CD14-positive monocyte (primary cell): ENCODE results near the gene BANF1. TPM values are rescaled to one million over a fixed set of nuclear protein-coding genes. Genes with fewer than 3 reads are reported as not detected.

Source experiments
- DNase-seq, 3 donors: peaks; one replicate each; pipeline ENCODE4 v3.0.0-alpha.2; 2011 to 2022
- H2AFZ ChIP-seq: 2 replicates; pipeline ENCODE4 v1.6.0; 2012; ENCODE audit warnings: mild to moderate bottlenecking, low read depth, low read length, inconsistent platforms; ENCODE audit not compliant: insufficient read depth, poor library complexity, severe bottlenecking
- H3K27ac ChIP-seq, 2 donors: 1 replicate in 1 of 2; 2 replicates in 1 of 2; pipeline ENCODE4 v1.5.1; 2012 to 2013; ENCODE audit warnings: low read length in 2 of 2, control low read depth in 1 of 2, inconsistent platforms in 1 of 2, low read depth in 1 of 2, mild to moderate bottlenecking in 1 of 2
- H3K27me3 ChIP-seq, 2 donors: one replicate each; pipeline versions ENCODE4 v1.6.0 to v1.6.1; 2011 to 2013; ENCODE audit warnings: low read length in 2 of 2; ENCODE audit not compliant: control insufficient read depth in 2 of 2, insufficient read depth in 2 of 2
- H3K36me3 ChIP-seq, 2 donors: replicated peaks in 1 of 2; 1 replicate in 1 of 2; 2 replicates in 1 of 2; pipeline versions ENCODE4 v1.5.1 to v1.6.1; 2012 to 2013; ENCODE audit warnings: low read length in 2 of 2, control low read depth in 1 of 2, inconsistent platforms in 1 of 2, mild to moderate bottlenecking in 1 of 2; ENCODE audit not compliant: insufficient read depth in 2 of 2, control insufficient read depth in 1 of 2
- H3K4me1 ChIP-seq, 2 donors: 1 replicate in 1 of 2; 2 replicates in 1 of 2; pipeline versions ENCODE4 v1.5.1 to v1.6.1; 2012 to 2013; ENCODE audit warnings: low read length in 2 of 2, control low read depth in 1 of 2, inconsistent platforms in 1 of 2, mild to moderate bottlenecking in 1 of 2, moderate library complexity in 1 of 2; ENCODE audit not compliant: insufficient read depth in 2 of 2, control insufficient read depth in 1 of 2
- H3K4me2 ChIP-seq: replicated peaks from 2 replicates; pipeline ENCODE3; 2012; ENCODE audit warnings: low read length, moderate library complexity, mild to moderate bottlenecking; ENCODE audit not compliant: poor library complexity, severe bottlenecking; ENCODE audit errors: extremely low read depth
- H3K4me3 ChIP-seq, 3 experiments: fragments of 200-600 bp in 1 of 3; sonication (generic) in 1 of 3; replicated peaks in 1 of 3; 1 replicate in 2 of 3; 2 replicates in 1 of 3; pipeline ENCODE4 v1.5.1; 2011 to 2013; ENCODE audit warnings: low read length in 3 of 3, mild to moderate bottlenecking in 3 of 3, control low read depth in 2 of 3, low read depth in 2 of 3, inconsistent platforms in 1 of 3, moderate library complexity in 1 of 3
- H3K79me2 ChIP-seq: 2 replicates; pipeline ENCODE4 v1.6.0; 2012; ENCODE audit warnings: mild to moderate bottlenecking, control low read depth, inconsistent platforms, low read length, moderate library complexity; ENCODE audit not compliant: insufficient read depth
- H3K9ac ChIP-seq: 2 replicates; pipeline ENCODE4 v1.6.0; 2017; ENCODE audit warnings: low read length, mild to moderate bottlenecking; ENCODE audit not compliant: insufficient read depth, poor library complexity, severe bottlenecking
- H3K9me3 ChIP-seq, 2 donors: replicated peaks in 1 of 2; 1 replicate in 1 of 2; 2 replicates in 1 of 2; pipeline versions ENCODE4 v1.5.1 to v1.6.1; 2012 to 2013; ENCODE audit warnings: low read length in 2 of 2, control low read depth in 1 of 2; ENCODE audit not compliant: control insufficient read depth in 1 of 2, insufficient read depth in 1 of 2
- H4K20me1 ChIP-seq: 2 replicates; pipeline ENCODE4 v1.6.0; 2012; ENCODE audit warnings: mild to moderate bottlenecking, low read length, control low read depth, moderate library complexity; ENCODE audit not compliant: insufficient read depth
- H3K27ac Mint-ChIP-seq, 7 donors: one replicate each; pipeline ENCODE4 v1.8.0; 2020; ENCODE audit warnings: mild to moderate bottlenecking in 7 of 7, mixed read lengths in 7 of 7, moderate library complexity in 6 of 7, inconsistent platforms in 2 of 7
- H3K27me3 Mint-ChIP-seq, 3 donors: one replicate each; pipeline ENCODE4 v1.8.0; 2021 to 2022; ENCODE audit warnings: low read depth in 3 of 3, mild to moderate bottlenecking in 3 of 3, mixed read lengths in 3 of 3, moderate library complexity in 3 of 3, inconsistent platforms in 1 of 3
- H3K36me3 Mint-ChIP-seq, 2 donors: one replicate each; pipeline ENCODE4 v1.8.0; 2020; ENCODE audit warnings: mixed read lengths in 2 of 2, inconsistent platforms in 1 of 2, mild to moderate bottlenecking in 1 of 2
- H3K4me1 Mint-ChIP-seq: one replicate; pipeline ENCODE4 v1.8.0; 2020; ENCODE audit warnings: mild to moderate bottlenecking, mixed read lengths
- H3K4me3 Mint-ChIP-seq, 2 donors: one replicate each; pipeline ENCODE4 v1.8.0; 2020; ENCODE audit warnings: mild to moderate bottlenecking in 2 of 2, mixed read lengths in 2 of 2, moderate library complexity in 1 of 2
- H3K9me3 Mint-ChIP-seq, 7 donors: one replicate each; pipeline ENCODE4 v1.8.0; 2020 to 2022; ENCODE audit warnings: mixed read lengths in 7 of 7, mild to moderate bottlenecking in 6 of 7, moderate library complexity in 6 of 7, inconsistent platforms in 2 of 7
- CTCF ChIP-seq: fragments of 200-600 bp; IDR thresholded peaks from one replicate; pipeline ENCODE4 v1.8.0; 2022; ENCODE audit warnings: antibody characterized with exemption, mild to moderate bottlenecking
- WGBS: methylation state at CpG from one replicate; pipeline ENCODE4 v1.1.5; 2013; ENCODE audit warnings: missing lambda C conversion rate; ENCODE audit not compliant: insufficient coverage; 5-methylcytosine and 5-hydroxymethylcytosine counted together
- intact Hi-C, 2 donors: fragments of 100-400 bp; cut with micrococcal nuclease; formaldehyde crosslinking; loops; one replicate each; pipeline versions ENCODE4 v1.15.0 to v1.15.1; 2023
- polyA plus RNA-seq, 3 donors: library from polyadenylated mRNA; depleted of rRNA in 1 of 3; unstranded in 2 of 3; stranded (reverse) in 1 of 3; fragments of 300-500 nt in 2 of 3; fragments of >200 nt in 1 of 3; fragmentation: Illumina TruSeq in 2 of 3; gene quantifications; 1 replicate in 2 of 3; 2 replicates in 1 of 3; pipeline ENCODE4 v1.2.3, GENCODE V29; 2012 to 2021

Gene BANF1
- polyA plus RNA-seq, 3 donors, result 79.9 to 175 (median 142) TPM

GRCh38 chr11:65968600-65969482 lies 33.5 kb upstream of the BANF1 start:
- H3K27me3 Mint-ChIP-seq, result no peaks in the 10 kb centered on the region
- Histone ChIP-seq H3K4me3 (no peak overlapping the region), H2AFZ (no peak overlapping the region), H3K9me3 (no peaks in the 10 kb centered on the region), H3K4me2 (no peak overlapping the region), H3K27me3 (no peaks in the 10 kb centered on the region), H3K9ac (no peak overlapping the region), H4K20me1 (peaks cover 31% of the 10 kb centered on the region), H3K36me3 (peaks cover 77 to 88% of the 10 kb centered on the region in 2 donors), H3K4me1 (peaks cover 7 to 15% of the 10 kb centered on the region in 2 donors), H3K27ac (peak overlapping the region in 1 of 2 donors; percentile 40), H3K79me2 (peaks cover 11% of the 10 kb centered on the region)
- peaks cover 81 to 89% of the 10 kb centered on the region in 2 donors for H3K36me3 Mint-ChIP-seq
- H3K4me3 Mint-ChIP-seq, result no peak overlapping the region
- peaks cover 11% of the 10 kb centered on the region for H3K4me1 Mint-ChIP-seq
- no peak for TF ChIP-seq CTCF
- H3K27ac Mint-ChIP-seq, result peak overlapping the region in 5 of 7 donors; percentile 1 to 70 (median 49)
- intact Hi-C loops, result no loop called here
- DNase-seq, result peak in 1 of 3 donors; percentile 7
- no peaks in the 10 kb centered on the region for H3K9me3 Mint-ChIP-seq
- 75% methylated on average over 10 of the region's 15 CpGs for WGBS

GRCh38 chr11:65972116-65972515 lies 30.2 kb upstream of the BANF1 start:
- H3K36me3 ChIP-seq, result peaks cover 62 to 77% of the 10 kb centered on the region in 2 donors
- H3K9ac ChIP-seq, result no peak overlapping the region
- no peaks in the 10 kb centered on the region for H3K9me3 ChIP-seq
- Mint-ChIP-seq H3K27ac (no peak overlapping the region), H3K4me3 (no peak overlapping the region), H3K9me3 (no peaks in the 10 kb centered on the region), H3K36me3 (peaks cover 66 to 83% of the 10 kb centered on the region in 2 donors), H3K4me1 (peaks cover 10% of the 10 kb centered on the region), H3K27me3 (no peaks in the 10 kb centered on the region)
- no peak overlapping the region for H3K27ac ChIP-seq
- no peaks in the 10 kb centered on the region for H3K27me3 ChIP-seq
- intact Hi-C loops, result no loop called here
- no peak overlapping the region for H3K4me2 ChIP-seq
- 100% methylated on average over 2 of the region's 8 CpGs for WGBS
- TF ChIP-seq CTCF, result no peak
- no peak overlapping the region for H3K4me3 ChIP-seq
- H3K79me2 ChIP-seq, result no peaks in the 10 kb centered on the region
- no peak overlapping the region for H2AFZ ChIP-seq
- no peak for DNase-seq
- H3K4me1 ChIP-seq, result peaks cover 7 to 15% of the 10 kb centered on the region in 2 donors
- peaks cover 28% of the 10 kb centered on the region for H4K20me1 ChIP-seq
